GM19238 (cell line): ENCODE measurements around the gene FEZF2.

Experiments used
- DNase-seq: peaks from one replicate; pipeline ENCODE4 v3.0.0; 2011; ENCODE audit warnings: low spot score; ENCODE audit not compliant: insufficient read length

Gene FEZF2

DNA sequence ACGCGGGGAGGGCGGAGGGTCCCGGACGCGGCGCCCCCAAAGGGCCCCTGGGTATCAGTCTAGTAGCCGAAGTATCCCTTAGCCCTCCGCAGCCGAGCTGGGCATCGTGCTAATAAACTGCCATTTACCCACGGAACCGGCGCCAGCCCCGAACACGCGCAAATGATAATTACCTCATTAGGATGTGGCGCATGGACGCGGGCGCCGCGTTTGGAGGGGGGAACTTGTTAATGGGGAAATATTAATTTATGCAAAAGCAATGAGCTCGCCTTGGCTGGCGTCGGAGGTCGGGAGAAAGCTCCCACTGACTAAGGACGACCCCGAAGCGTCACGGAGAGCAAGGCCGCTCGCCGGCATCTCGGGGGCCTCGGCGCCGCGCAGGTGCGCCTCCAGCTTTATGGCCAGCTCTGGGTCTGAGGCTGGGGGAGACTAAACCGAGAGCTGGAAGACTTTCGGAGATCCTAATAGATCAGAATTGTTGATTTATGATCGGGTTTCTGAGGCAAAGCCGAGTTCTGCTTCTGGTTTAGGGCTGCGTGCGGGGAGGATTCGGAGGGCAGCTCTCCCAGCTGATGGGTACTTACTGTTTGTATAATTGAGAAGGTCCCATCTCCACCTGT, 474 bp upstream of the FEZF2 start:
- DNase-seq: no peak

DNA sequence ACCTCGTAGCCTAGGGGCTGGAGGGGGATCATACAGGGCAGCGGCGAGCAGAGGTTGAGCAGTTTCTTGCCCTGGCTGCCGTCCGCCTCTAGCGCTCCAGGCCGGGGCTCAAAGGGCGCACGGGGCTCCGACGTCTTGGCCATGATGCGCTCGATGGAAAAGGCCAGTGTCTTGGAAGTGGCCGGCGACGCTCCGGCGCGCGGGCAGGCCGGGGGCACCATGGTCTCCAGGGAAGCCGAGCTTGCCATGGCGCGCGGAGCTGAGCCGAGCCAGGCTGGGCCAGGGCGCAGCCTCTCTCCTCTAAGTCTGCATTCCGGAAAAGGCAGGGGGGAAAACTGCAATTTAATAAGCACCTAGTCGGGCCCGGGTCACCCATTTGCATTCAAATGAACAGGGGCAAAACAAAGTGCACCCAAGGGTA, 719 bp downstream of the FEZF2 start:
- no peak for DNase-seq

DNA sequence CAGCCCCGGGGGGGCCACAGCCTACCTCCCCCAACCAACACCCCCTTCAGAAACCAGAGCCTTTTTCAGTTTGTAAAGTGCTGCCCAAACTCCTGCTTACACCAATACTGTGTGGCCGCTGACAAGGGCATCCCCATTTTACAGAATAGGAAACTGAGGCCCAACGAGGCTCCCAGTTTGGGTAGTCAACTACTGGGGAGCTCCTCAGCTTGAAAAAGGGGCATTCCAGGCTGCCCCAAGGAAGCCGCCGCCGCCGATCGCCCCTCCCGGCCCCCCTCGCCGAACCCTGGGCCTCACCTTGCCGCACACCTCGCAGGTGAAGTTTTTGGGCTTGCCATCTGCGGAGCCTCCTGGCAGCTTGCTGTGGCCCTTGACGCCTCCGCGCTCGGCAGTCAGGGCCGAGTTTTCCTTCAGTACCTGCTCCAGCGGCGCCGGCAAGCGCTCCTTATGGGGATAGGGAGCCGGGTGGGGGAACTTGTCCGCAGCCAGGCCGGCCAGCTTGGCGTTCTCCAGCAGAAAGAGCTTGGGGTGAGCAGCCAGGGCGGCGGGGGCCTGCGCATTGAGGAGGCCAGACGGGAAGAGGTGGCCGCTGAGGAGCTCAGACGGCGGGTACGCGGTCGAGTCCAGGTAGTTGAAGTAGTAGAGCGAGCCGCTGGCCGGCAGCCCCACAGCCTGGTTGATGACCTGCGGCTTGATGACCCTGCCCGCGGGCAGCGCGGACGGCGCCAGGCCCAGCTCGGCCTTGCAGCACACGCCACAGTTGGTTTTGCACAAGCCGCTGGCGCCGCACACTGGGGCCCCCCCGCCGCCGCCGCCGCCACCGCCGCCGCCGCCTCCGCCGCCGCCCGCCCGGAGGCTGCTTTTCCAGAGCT, 1.4 kb downstream of the FEZF2 start:
- DNase-seq: no peak

- no peak for DNase-seq
Observed at GRCh38 chr3:62370858-62371719, 2.3 kb downstream of the FEZF2 start.

DNA sequence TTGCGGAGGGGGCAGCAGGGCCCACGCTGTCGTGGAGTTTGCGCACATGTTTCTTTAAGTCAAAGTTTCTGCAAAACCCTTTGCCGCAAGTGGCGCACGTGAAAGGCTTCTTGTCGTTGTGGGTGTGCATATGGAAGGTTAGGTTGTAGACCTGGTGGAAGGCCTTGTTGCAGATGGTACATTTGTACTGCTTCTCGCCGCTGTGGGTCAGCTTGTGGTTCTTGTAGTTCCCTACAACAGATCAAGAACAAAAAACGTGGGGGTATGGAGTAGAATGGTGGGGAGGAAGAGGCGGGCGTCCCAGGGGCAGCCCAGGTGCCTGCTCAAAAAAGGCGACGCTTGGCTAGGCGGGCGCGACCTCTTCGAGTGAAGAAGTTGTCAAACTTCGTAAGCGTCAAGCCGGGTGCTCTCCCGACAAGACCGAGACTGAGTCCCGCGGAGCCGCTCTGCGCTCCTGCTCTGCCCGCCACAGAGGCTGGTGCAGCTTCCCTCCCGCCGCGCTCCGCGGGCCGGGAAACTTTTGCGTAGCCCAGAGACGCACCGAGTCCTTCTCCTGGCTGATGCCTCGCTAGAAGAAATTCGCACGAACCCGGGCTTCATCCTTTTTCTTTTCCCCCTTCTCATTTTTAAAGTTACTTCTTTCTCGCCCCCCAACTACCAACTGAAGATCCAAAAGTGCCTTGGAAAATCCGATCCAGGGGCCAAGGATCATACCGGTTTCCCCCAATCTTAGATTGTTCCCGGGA, 3.1 kb downstream of the FEZF2 start:
- no peak for DNase-seq

DNA sequence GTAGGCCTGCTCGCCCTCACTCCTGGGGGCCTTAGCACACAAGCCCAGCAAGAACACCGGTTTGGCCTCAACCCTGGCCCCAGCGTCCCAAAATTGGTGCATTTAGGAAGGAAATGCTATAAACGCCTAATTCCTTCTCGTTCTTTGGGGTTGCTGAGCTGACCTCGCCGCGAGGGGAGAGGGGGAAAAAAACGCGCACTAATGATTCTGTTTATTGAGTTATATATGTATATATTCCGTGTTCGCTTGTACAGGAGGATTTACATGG, 3.9 kb downstream of the FEZF2 start:
- no peak for DNase-seq

DNA sequence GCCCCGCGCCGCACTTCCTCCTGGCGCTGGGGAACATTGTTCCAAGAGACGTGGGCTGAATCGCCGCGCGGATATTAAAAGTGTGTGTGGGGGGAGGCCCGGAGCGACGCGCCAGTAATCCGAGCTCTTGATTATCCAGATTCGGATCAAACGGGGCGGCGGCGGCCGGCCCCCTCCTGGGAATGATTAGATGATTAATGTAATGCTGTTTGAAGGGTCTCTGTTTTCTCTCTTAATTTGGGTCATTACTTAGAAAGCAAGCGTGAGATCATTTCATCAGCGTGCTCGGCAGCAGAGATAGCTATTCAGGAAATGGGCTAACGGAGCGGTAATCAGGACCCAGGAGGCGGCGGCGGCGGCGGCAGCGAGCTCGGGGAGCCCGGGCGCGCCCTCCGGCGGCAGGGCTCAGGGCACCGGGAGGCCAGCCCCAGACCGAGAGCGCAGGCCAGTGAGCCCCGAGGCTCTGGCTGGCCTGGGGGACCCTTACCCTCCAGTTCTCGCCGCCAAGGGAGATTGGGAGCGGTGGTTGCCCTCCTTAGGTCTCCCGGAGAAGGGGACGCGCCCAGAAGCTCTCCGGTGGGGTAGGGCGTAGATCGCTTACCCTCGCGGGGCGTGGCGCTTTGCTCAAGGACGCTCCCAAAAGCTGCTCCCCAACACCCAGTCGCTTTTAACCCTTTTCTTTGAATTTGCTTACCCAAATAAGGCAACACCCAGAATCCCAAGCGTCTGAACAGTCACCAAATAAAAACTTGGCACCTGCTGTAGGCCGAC, 4.5 kb downstream of the FEZF2 start:
- no peak for DNase-seq

DNA sequence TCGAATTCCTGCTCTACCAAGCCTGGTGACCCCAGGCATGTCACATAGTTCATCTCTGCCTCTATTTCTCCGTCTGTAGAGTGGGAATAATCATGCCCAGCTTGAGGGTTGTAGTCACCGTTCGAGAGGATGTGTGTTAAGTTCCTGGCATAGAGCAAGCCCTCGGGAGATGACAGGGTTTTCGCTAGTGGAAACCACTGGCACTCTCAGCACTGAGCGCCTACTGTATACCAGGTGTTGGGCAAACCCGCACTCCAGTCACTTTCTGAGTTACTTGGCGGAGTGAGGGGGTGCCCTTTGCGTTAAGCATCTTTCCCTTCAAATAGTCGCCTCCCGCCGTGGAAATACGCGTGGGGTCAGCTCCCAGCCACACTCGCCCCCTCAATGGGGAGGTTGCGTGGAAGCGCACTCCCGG, 5.1 kb downstream of the FEZF2 start:
- DNase-seq: no peak

GRCh38 chr3:62367763-62368195, 5.6 kb downstream of the FEZF2 start:
- no peak for DNase-seq

GRCh38 chr3:62366126-62366484, 7.2 kb downstream of the FEZF2 start:
- DNase-seq: no peak

- DNase-seq: no peak
Observed at GRCh38 chr3:62365391-62366125, 7.8 kb downstream of the FEZF2 start.

DNA sequence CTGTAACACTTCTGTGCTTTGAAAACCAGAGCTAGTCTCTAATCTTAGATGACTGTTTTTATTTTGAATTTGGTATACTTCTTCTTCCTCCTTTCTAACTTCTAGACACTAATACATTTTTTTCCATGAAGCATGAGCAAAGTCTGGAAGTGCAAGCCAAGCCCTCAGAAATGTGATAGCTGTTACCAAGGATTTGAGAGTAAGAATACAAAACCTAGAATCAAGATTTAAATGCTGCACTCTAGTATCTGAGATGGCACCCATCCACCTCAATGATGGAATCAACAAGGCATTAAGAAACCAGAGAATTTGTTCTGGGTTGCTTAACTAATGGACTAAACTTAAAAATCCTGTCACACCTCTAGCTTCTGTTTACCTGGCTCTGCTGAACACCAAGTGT, 9.2 kb downstream of the FEZF2 start:
- DNase-seq: no peak

DNA sequence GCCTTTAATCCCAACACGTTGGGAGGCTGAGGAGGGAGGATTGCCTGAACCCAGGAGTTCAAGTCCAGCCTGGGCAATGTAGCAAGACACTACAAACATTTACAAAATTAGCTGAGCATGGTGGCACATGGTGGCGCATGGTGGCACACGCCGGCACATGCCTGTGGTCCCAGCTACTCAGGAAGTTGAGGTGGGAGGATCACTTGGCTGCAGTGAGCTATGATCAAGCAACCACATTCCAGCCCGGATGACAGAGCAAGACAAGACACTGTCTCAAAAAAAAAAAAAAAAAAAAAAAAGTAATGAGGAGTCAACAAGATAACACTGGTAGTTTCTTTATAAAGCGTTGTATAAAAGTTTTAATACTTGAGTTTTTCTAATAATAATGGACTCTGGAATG, 10.1 kb downstream of the FEZF2 start:
- DNase-seq: no peak

- DNase-seq: no peak
Observed at GRCh38 chr3:62361824-62362223, 11.5 kb downstream of the FEZF2 start.

- no peak for DNase-seq
Observed at GRCh38 chr3:62361261-62361660, 12.1 kb downstream of the FEZF2 start.

DNA sequence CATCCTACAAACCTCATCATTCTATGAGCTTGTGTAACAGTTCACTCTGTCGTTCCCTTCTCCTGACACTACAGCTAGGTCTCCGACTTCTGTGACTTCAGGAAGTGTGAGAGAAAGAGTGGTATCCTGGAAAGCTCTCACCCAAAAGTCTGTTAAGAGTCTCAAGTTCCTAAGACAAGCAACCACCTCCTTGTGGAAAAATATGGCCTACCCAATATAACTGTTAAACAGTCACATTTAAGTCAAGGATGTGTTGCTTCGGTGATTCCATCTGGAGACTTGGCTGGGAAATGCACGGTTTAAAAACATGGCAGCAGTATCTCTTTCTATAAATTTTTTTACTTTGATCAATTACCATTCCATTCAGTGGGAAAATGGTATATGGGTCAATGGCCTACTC, 13.8 kb downstream of the FEZF2 start:
- no peak for DNase-seq

DNA sequence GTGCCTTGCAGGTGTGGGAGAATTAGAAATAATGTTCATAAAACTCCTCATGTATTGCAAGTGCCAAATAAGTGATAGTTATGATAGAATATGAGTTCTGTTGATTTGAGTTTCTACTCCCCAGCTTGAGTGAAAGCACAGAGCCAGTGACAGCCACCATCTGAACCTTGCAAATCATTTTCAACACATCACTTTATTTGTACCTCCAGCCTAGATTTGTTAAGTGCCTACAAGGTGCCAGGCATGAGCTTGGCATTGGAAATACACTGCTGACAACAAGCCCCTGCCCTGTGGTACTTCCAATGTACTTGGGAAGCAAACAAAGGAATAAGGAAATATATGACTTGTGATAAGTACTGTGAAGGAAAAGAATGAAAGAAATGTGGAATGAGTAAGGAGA, 17.0 kb downstream of the FEZF2 start:
- no peak for DNase-seq

GRCh38 chr3:62355703-62356102, 17.6 kb downstream of the FEZF2 start:
- DNase-seq: no peak

GRCh38 chr3:62343755-62344154, 29.6 kb downstream of the FEZF2 start:
- DNase-seq: no peak

- DNase-seq: no peak
Observed at GRCh38 chr3:62335196-62335595, 38.2 kb downstream of the FEZF2 start.
